GM10266 (cell line): ENCODE data around the gene PITPNM2.

ENCODE experiments used
- DNase-seq: peaks from one replicate; pipeline ENCODE4 v3.0.0; 2012; ENCODE audit errors: extremely low spot score
- CTCF ChIP-seq: IDR thresholded peaks from 2 replicates; pipeline ENCODE4 v1.5.1; 2012; ENCODE audit warnings: mild to moderate bottlenecking, low read depth; ENCODE audit not compliant: control insufficient read depth, insufficient read depth; ENCODE audit errors: missing control alignments

The PITPNM2 gene

GRCh38 chr12:123145211-123145610 lies 5.7 kb downstream of the PITPNM2 start:
- no peak for TF ChIP-seq CTCF
- DNase-seq = no peak

- no peak for DNase-seq
- TF ChIP-seq CTCF = no peak
These were observed 7.0 kb downstream of the PITPNM2 start for GRCh38 chr12:123143736-123144461.

GRCh38 chr12:123142921-123143735 lies 7.8 kb downstream of the PITPNM2 start:
- no peak for TF ChIP-seq CTCF
- no peak for DNase-seq

- no peak for TF ChIP-seq CTCF
- no peak for DNase-seq
These were observed 8.4 kb downstream of the PITPNM2 start for GRCh38 chr12:123142518-123142840.

GRCh38 chr12:123141615-123142517 lies 9.0 kb downstream of the PITPNM2 start:
- TF ChIP-seq CTCF = no peak
- no peak for DNase-seq

GRCh38 chr12:123140676-123141614 lies 9.9 kb downstream of the PITPNM2 start:
- no peak for DNase-seq
- TF ChIP-seq CTCF = no peak
